ENCODE data around the gene SHMT2. TPM values are rescaled to one million over a fixed set of nuclear protein-coding genes. Genes with fewer than 3 reads are reported as not detected.

Gene SHMT2
- total and polyA plus RNA-seq, 2 of the 4 experiments (the other 2 are of a cell fraction), result 266 to 364 TPM

DNA sequence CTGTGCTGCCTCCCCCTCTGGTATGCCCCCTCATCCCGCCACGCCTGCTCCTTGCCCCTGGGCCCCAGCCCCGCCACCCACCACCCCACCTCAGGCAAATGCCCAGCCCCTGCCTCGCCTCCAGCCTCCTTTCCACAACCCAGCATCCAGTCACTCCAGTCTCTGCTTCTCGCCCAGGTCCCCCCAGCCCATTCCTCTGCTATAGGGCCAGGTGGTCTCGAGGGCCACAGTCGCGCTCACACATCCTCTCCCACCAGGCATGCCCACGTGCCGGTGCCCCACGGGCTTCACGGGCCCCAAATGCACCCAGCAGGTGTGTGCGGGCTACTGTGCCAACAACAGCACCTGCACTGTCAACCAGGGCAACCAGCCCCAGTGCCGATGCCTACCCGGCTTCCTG, 19.1 kb upstream of the SHMT2 start:
- H2AFZ ChIP-seq (replicated peaks; ENCODE audit: low read length, poor library complexity), result no peak overlapping the region
- dilution Hi-C loops (cut with HindIII; ENCODE audit: low sequenced_read_pairs, unreplicated experiment), result no loop called here

More for the DNA sequence above, 19.1 kb upstream of the SHMT2 start:
- Histone ChIP-seq H2BK120ac (ENCODE audit: low read depth, low read length) (no peak overlapping the region), H3K4me2 (ENCODE audit: low read depth, low read length) (no peak overlapping the region), H4K20me1 (ENCODE audit: insufficient read depth, low read length) (peaks cover 50% of the 10 kb centered on the region), H2BK5ac (ENCODE audit: low read depth, low read length, poor library complexity, severe bottlenecking) (no peak overlapping the region), H4K8ac (ENCODE audit: low read depth in 2 of 2, low read length in 2 of 2) (no peak overlapping the region), H3K36me3 (ENCODE audit: control insufficient read depth, insufficient read depth, low read length) (peaks cover 80% of the 10 kb centered on the region), H3K9me1 (ENCODE audit: insufficient read depth, low read length) (no peaks in the 10 kb centered on the region), H2BK15ac (ENCODE audit: low read depth, low read length) (no peak overlapping the region), H3K4me1 (ENCODE audit: control insufficient read depth, insufficient read depth, low read length) (peaks cover 2% of the 10 kb centered on the region; the same call in 1 of the 2 replicates), H3K27ac (ENCODE audit: insufficient read depth, low read length) (no peak overlapping the region), H3K4ac (ENCODE audit: low read depth, low read length) (no peak overlapping the region), H2AK9ac (replicated peaks; ENCODE audit: low read depth, low read length, poor library complexity) (peak overlapping the region; percentile 72), H3K27me3 (ENCODE audit: control insufficient read depth, insufficient read depth, low read length) (peaks cover 9% of the 10 kb centered on the region; the same call in 1 of the 2 replicates), H4K91ac (ENCODE audit: insufficient read depth, low read depth, low read length) (no peak overlapping the region), H3K14ac (replicated peaks; ENCODE audit: low read depth, low read length) (no peak overlapping the region), H3K9ac (ENCODE audit: low read depth, low read length) (no peak overlapping the region), H2AK5ac (ENCODE audit: low read depth, low read length) (no peak overlapping the region), H3K9me3 (ENCODE audit: control insufficient read depth, insufficient read depth, low read length) (no peaks in the 10 kb centered on the region), H3K18ac (ENCODE audit: low read depth, low read length) (no peak overlapping the region), H3K56ac (ENCODE audit: extremely low read depth, insufficient read depth, low read length) (no peak overlapping the region), H3K79me1 (ENCODE audit: low read depth in 1 of 2, low read length in 2 of 2) (peaks cover 0 to 11% of the 10 kb centered on the region in 2 experiments; a peak in 1 of 4 replicates), H3K23ac (ENCODE audit: low read depth, low read length) (no peak overlapping the region), H2BK20ac (ENCODE audit: low read depth, low read length) (no peak overlapping the region), H4K5ac (ENCODE audit: low read depth, low read length) (no peak overlapping the region), H3K4me3 (ENCODE audit: insufficient read depth, low read depth, low read length) (no peak overlapping the region)
- no peak for TF ChIP-seq RAD21 (IDR thresholded peaks at IDR 0.05; ENCODE audit: low read length)
- TF ChIP-seq MAZ (IDR thresholded peaks at IDR 0.05; ENCODE audit: borderline replicate concordance, low read depth, low read length), result no peak
- no peak for TF ChIP-seq MAFK (IDR thresholded peaks at IDR 0.05; ENCODE audit: low read depth, low read length)
- no peak for TF ChIP-seq SMC3 (IDR thresholded peaks at IDR 0.05; ENCODE audit: low read depth, low read length)
- TF ChIP-seq RCOR1 (IDR thresholded peaks at IDR 0.05; ENCODE audit: insufficient replicate concordance, low read length), result no peak
- TF ChIP-seq, protein P1, sequence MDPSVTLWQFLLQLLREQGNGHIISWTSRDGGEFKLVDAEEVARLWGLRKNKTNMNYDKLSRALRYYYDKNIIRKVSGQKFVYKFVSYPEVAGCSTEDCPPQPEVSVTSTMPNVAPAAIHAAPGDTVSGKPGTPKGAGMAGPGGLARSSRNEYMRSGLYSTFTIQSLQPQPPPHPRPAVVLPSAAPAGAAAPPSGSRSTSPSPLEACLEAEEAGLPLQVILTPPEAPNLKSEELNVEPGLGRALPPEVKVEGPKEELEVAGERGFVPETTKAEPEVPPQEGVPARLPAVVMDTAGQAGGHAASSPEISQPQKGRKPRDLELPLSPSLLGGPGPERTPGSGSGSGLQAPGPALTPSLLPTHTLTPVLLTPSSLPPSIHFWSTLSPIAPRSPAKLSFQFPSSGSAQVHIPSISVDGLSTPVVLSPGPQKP (IDR thresholded peaks at IDR 0.05; ENCODE audit: borderline replicate concordance, low read depth, low read length), result no peak
- no peak for TF ChIP-seq MXI1 (IDR thresholded peaks at IDR 0.05; ENCODE audit: borderline replicate concordance, low read depth, low read length)
- TF ChIP-seq, protein P2, sequence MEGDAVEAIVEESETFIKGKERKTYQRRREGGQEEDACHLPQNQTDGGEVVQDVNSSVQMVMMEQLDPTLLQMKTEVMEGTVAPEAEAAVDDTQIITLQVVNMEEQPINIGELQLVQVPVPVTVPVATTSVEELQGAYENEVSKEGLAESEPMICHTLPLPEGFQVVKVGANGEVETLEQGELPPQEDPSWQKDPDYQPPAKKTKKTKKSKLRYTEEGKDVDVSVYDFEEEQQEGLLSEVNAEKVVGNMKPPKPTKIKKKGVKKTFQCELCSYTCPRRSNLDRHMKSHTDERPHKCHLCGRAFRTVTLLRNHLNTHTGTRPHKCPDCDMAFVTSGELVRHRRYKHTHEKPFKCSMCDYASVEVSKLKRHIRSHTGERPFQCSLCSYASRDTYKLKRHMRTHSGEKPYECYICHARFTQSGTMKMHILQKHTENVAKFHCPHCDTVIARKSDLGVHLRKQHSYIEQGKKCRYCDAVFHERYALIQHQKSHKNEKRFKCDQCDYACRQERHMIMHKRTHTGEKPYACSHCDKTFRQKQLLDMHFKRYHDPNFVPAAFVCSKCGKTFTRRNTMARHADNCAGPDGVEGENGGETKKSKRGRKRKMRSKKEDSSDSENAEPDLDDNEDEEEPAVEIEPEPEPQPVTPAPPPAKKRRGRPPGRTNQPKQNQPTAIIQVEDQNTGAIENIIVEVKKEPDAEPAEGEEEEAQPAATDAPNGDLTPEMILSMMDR (conservative IDR thresholded peaks at IDR 0.05; ENCODE audit: low read depth, low read length), result no peak
- no peak for TF ChIP-seq RFX5 (IDR thresholded peaks at IDR 0.05; ENCODE audit: low read depth, low read length)
- no peak for TF ChIP-seq CHD1 (IDR thresholded peaks at IDR 0.05; ENCODE audit: low read depth, low read length)
- TF ChIP-seq POLR2A (IDR thresholded peaks at IDR 0.05; ENCODE audit: low read depth, low read length), result no peak
- TF ChIP-seq, protein P3, sequence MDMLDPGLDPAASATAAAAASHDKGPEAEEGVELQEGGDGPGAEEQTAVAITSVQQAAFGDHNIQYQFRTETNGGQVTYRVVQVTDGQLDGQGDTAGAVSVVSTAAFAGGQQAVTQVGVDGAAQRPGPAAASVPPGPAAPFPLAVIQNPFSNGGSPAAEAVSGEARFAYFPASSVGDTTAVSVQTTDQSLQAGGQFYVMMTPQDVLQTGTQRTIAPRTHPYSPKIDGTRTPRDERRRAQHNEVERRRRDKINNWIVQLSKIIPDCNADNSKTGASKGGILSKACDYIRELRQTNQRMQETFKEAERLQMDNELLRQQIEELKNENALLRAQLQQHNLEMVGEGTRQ (IDR thresholded peaks at IDR 0.05; ENCODE audit: low read depth, low read length), result no peak
- TF ChIP-seq BHLHE40 (IDR thresholded peaks at IDR 0.05; ENCODE audit: low read depth, low read length), result no peak
- TF ChIP-seq CEBPB (IDR thresholded peaks at IDR 0.05; ENCODE audit: low read depth, low read length), result no peak
- TF ChIP-seq NFE2L2 (IDR thresholded peaks at IDR 0.05; ENCODE audit: low read depth, low read length), result no peak
- TF ChIP-seq FOS (IDR thresholded peaks at IDR 0.05; ENCODE audit: low read depth, low read length), result no peak
- ATAC-seq (ENCODE audit: low read depth) (no peak), DNase-seq (no peak)
- WGBS, 2 experiments (ENCODE audit: extremely low coverage in 2 of 2, insufficient read length in 1 of 2), result 92% methylated on average over 3 of the region's 15 CpGs; no CpG with 5 or more reads in 1 of the 2 experiments
- ChIA-PET POLR2A (ENCODE audit: unreplicated experiment) (no interaction called here), CTCF (no interaction called here)
- BruUV-seq (replicated peaks), result no TSS peak
- in situ Hi-C loops (cut with MboI; ENCODE audit: low sequenced_read_pairs), result no loop called here
- intact Hi-C loops (cut with micrococcal nuclease), result no loop called here

All from IMR-90 (cell line).